H1 (cell line): Measurements from ENCODE around the gene COPS7A. TPM values are rescaled to one million over a fixed set of nuclear protein-coding genes. Genes with fewer than 3 reads are reported as not detected.
A peak's percentile ranks its signal among the peaks of the same experiment; 100 is the strongest.

Source experiments
- CTCF ChIA-PET: fragments of 300-600 bp; sonication (Branson Sonifier 250); formaldehyde crosslinking; loops from one replicate; lab custom pipeline; 2021; ENCODE audit not compliant: partially characterized antibody; lab: Charles Lee
- POLR2A ChIA-PET: fragments of 300-600 bp; sonication (Branson Sonifier 250); formaldehyde crosslinking; loops from one replicate; lab custom pipeline; 2021; ENCODE audit warnings: inconsistent platforms; ENCODE audit not compliant: partially characterized antibody; lab: Charles Lee
- DNase-seq, 2 experiments: peaks; one replicate each; pipeline versions ENCODE4 v3.0.0 to v3.0.0-alpha.2; 2010 to 2022; ENCODE audit warnings: low spot score in 2 of 2, low read depth in 1 of 2, mixed read lengths in 1 of 2
- FAIRE-seq: peaks from 2 replicates; lab custom pipeline; 2011; peaks lifted over from hg19 to GRCh38; lab: Jason Lieb, UNC
- H2AFZ ChIP-seq: 2 replicates; pipeline ENCODE4 v1.8.1; 2012; ENCODE audit warnings: low read length, inconsistent platforms
- H2AK5ac ChIP-seq: 2 replicates; pipeline ENCODE4 v1.6.1; 2013; ENCODE audit warnings: low read depth, low read length
- H2BK120ac ChIP-seq: replicated peaks from 2 replicates; pipeline ENCODE3; 2013; ENCODE audit warnings: low read depth, low read length, inconsistent platforms
- H2BK12ac ChIP-seq: 2 replicates; pipeline ENCODE4 v1.6.1; 2013; ENCODE audit warnings: low read depth, low read length
- H2BK15ac ChIP-seq: 2 replicates; pipeline ENCODE4 v1.6.1; 2013; ENCODE audit warnings: low read length
- H2BK20ac ChIP-seq: 2 replicates; pipeline ENCODE4 v1.6.1; 2013; ENCODE audit warnings: low read length
- H2BK5ac ChIP-seq: 2 replicates; pipeline ENCODE4 v1.6.1; 2013; ENCODE audit warnings: low read depth, low read length
- H3K14ac ChIP-seq: 2 replicates; pipeline ENCODE4 v1.6.1; 2013; ENCODE audit warnings: inconsistent platforms; ENCODE audit not compliant: insufficient read length
- H3K18ac ChIP-seq: 2 replicates; pipeline ENCODE4 v1.6.1; 2013; ENCODE audit warnings: low read length; ENCODE audit errors: extremely low read depth
- H3K23ac ChIP-seq: 2 replicates; pipeline ENCODE4 v1.6.1; 2013; ENCODE audit warnings: inconsistent platforms; ENCODE audit not compliant: insufficient read length
- H3K23me2 ChIP-seq: 2 replicates; pipeline ENCODE4 v1.6.1; 2013; ENCODE audit warnings: low read depth, low read length
- H3K27ac ChIP-seq: 2 replicates; pipeline ENCODE4 v1.6.1; 2011; ENCODE audit warnings: low read depth, low read length, inconsistent platforms
- H3K27me3 ChIP-seq, 4 experiments: replicated peaks in 1 of 4; 1 replicate in 1 of 4; 2 replicates in 3 of 4; pipeline versions ENCODE4 v1.6.1 to v1.8.1; 2011 to 2013; ENCODE audit warnings: low read length in 3 of 4, mild to moderate bottlenecking in 3 of 4, inconsistent platforms in 2 of 4, mixed read lengths in 2 of 4, moderate library complexity in 1 of 4; ENCODE audit not compliant: control insufficient read depth in 3 of 4, insufficient read depth in 3 of 4; ENCODE audit errors: extremely low read depth in 1 of 4
- H3K36me3 ChIP-seq, 4 experiments: 2 replicates each; pipeline versions ENCODE4 v1.6.1 to v1.8.1; 2011 to 2013; ENCODE audit warnings: mild to moderate bottlenecking in 4 of 4, low read length in 3 of 4, moderate library complexity in 2 of 4, control low read depth in 1 of 4, inconsistent platforms in 1 of 4; ENCODE audit not compliant: insufficient read depth in 4 of 4, control insufficient read depth in 2 of 4
- H3K4ac ChIP-seq: replicated peaks from 2 replicates; pipeline ENCODE3; 2013; ENCODE audit warnings: low read length, low read depth, mixed read lengths, inconsistent platforms; ENCODE audit not compliant: insufficient read length
- H3K4me1 ChIP-seq, 4 experiments: replicated peaks in 1 of 4; 1 replicate in 1 of 4; 2 replicates in 3 of 4; pipeline versions ENCODE4 v1.6.1 to v1.8.1; 2011 to 2013; ENCODE audit warnings: low read length in 3 of 4, inconsistent platforms in 2 of 4, mixed read lengths in 1 of 4; ENCODE audit not compliant: insufficient read depth in 4 of 4, control insufficient read depth in 3 of 4
- H3K4me2 ChIP-seq, 2 experiments: 2 replicates each; pipeline versions ENCODE4 v1.6.1 to v1.8.1; 2011 to 2013; ENCODE audit warnings: low read depth in 2 of 2, low read length in 2 of 2, control low read depth in 1 of 2, inconsistent platforms in 1 of 2, mild to moderate bottlenecking in 1 of 2; ENCODE audit not compliant: insufficient read depth in 1 of 2
- H3K4me3 ChIP-seq, 4 experiments: fragments of 200-600, 300-600 bp in 1 of 4; sonication (generic), shearing (Covaris generic), sonication (Bioruptor Twin) in 1 of 4; 2 replicates each; pipeline versions ENCODE4 v1.5.1 to v1.8.1; 2011 to 2016; ENCODE audit warnings: low read length in 4 of 4, low read depth in 3 of 4, control low read depth in 2 of 4, inconsistent platforms in 2 of 4, mild to moderate bottlenecking in 2 of 4, mixed read lengths in 1 of 4, moderate library complexity in 1 of 4; ENCODE audit not compliant: insufficient read depth in 2 of 4; ENCODE audit errors: extremely low read depth in 1 of 4
- H3K56ac ChIP-seq: replicated peaks from 2 replicates; pipeline ENCODE3; 2013; ENCODE audit warnings: low read depth, mild to moderate bottlenecking, mixed read lengths, low read length, inconsistent platforms; ENCODE audit not compliant: insufficient read length
- H3K79me1 ChIP-seq: 2 replicates; pipeline ENCODE4 v1.6.1; 2013; ENCODE audit warnings: low read depth, low read length, control low read depth
- H3K79me2 ChIP-seq, 2 experiments: 2 replicates each; pipeline versions ENCODE4 v1.6.1 to v1.8.1; 2012 to 2013; ENCODE audit warnings: low read length in 2 of 2, mild to moderate bottlenecking in 2 of 2, inconsistent platforms in 1 of 2; ENCODE audit not compliant: insufficient read depth in 2 of 2, control insufficient read depth in 1 of 2
- H3K9ac ChIP-seq, 4 experiments: replicated peaks in 1 of 4; 1 replicate in 1 of 4; 2 replicates in 3 of 4; pipeline versions ENCODE4 v1.6.1 to v1.8.1; 2011 to 2013; ENCODE audit warnings: low read depth in 3 of 4, low read length in 3 of 4, control low read depth in 2 of 4, mild to moderate bottlenecking in 2 of 4, moderate library complexity in 2 of 4, inconsistent platforms in 1 of 4; ENCODE audit errors: extremely low read depth in 1 of 4
- H3K9me3 ChIP-seq, 2 experiments: 2 replicates each; pipeline versions ENCODE4 v1.6.1 to v1.8.1; 2012 to 2013; ENCODE audit warnings: mild to moderate bottlenecking in 2 of 2, moderate library complexity in 2 of 2, control low read depth in 1 of 2, inconsistent platforms in 1 of 2, low read depth in 1 of 2, low read length in 1 of 2, mixed read lengths in 1 of 2; ENCODE audit not compliant: insufficient read depth in 2 of 2
- H4K20me1 ChIP-seq, 2 experiments: replicated peaks in 1 of 2; 2 replicates each; pipeline versions ENCODE3 to v1.8.1; 2011 to 2013; ENCODE audit warnings: inconsistent platforms in 2 of 2, low read length in 2 of 2, mild to moderate bottlenecking in 1 of 2; ENCODE audit not compliant: insufficient read depth in 2 of 2, control insufficient read depth in 1 of 2
- H4K5ac ChIP-seq: 2 replicates; pipeline ENCODE4 v1.6.1; 2013; ENCODE audit warnings: low read length, low read depth, mixed read lengths, inconsistent platforms; ENCODE audit not compliant: insufficient read length
- H4K8ac ChIP-seq: 2 replicates; pipeline ENCODE4 v1.8.0; 2013; ENCODE audit warnings: mild to moderate bottlenecking, moderate library complexity, low read length, inconsistent platforms; ENCODE audit not compliant: insufficient read depth; ENCODE audit errors: extremely low read depth
- H4K91ac ChIP-seq: replicated peaks from 2 replicates; pipeline ENCODE3; 2013; ENCODE audit warnings: low read length, mixed read lengths, inconsistent platforms; ENCODE audit not compliant: insufficient read length
- CBX5 ChIP-seq: fragments of 300-800, 300-1000 bp; sonication (generic); IDR thresholded peaks from 2 replicates; pipeline ENCODE4 v1.7.1; 2016; ENCODE audit warnings: antibody characterized with exemption, low read length, low read depth
- CREB1 ChIP-seq: IDR thresholded peaks from 2 replicates; pipeline ENCODE4 v1.6.1; 2012; ENCODE audit warnings: inconsistent platforms
- EGR1 ChIP-seq: IDR thresholded peaks from 2 replicates; pipeline ENCODE4 v1.6.1; 2011; ENCODE audit warnings: low read depth, low read length, borderline replicate concordance
- GABPA ChIP-seq: IDR thresholded peaks from 2 replicates; pipeline ENCODE4 v1.6.1; 2011; ENCODE audit warnings: mild to moderate bottlenecking, low read length, moderate library complexity, borderline replicate concordance; ENCODE audit not compliant: insufficient read depth
- HDAC2 ChIP-seq, 2 experiments: fragments of 300-600 bp in 1 of 2; sonication (generic) in 1 of 2; IDR thresholded peaks; 2 replicates each; pipeline ENCODE4 v1.6.1; 2011 to 2012; ENCODE audit warnings: low read depth in 2 of 2, low read length in 2 of 2, mild to moderate bottlenecking in 2 of 2, moderate library complexity in 2 of 2, borderline replicate concordance in 1 of 2, inconsistent platforms in 1 of 2
- KDM4A ChIP-seq: IDR thresholded peaks from one replicate; pipeline ENCODE4 v1.7.1; 2012; ENCODE audit warnings: low read depth, mild to moderate bottlenecking, moderate library complexity, low read length, inconsistent platforms; ENCODE audit not compliant: severe bottlenecking
- SIN3A ChIP-seq, 2 experiments: IDR thresholded peaks in 1 of 2; conservative IDR thresholded peaks in 1 of 2; 2 replicates each; pipeline ENCODE4 v1.6.1; 2011 to 2012; ENCODE audit warnings: low read length in 2 of 2, improper control_type of control experiment in 1 of 2, low read depth in 1 of 2, mild to moderate bottlenecking in 1 of 2
- SRF ChIP-seq: IDR thresholded peaks from 2 replicates; pipeline ENCODE4 v1.6.1; 2011; ENCODE audit warnings: mild to moderate bottlenecking, low read depth, low read length, moderate library complexity
- TAF7 ChIP-seq: optimal IDR thresholded peaks from 2 replicates; pipeline ENCODE3; 2011; ENCODE audit warnings: low read depth, mild to moderate bottlenecking, inconsistent platforms, low read length, moderate library complexity, borderline replicate concordance
- YY1 ChIP-seq: IDR thresholded peaks from 2 replicates; pipeline ENCODE4 v1.6.1; 2011; ENCODE audit warnings: low read depth, mild to moderate bottlenecking, low read length
- WGBS, 2 experiments: shearing (Covaris generic) in 1 of 2; methylation state at CpG; one replicate each; pipeline versions ENCODE4 v1.1.6 to v1.1.7; 2013 to 2015; ENCODE audit warnings: low lambda C conversion rate in 2 of 2, mixed read lengths in 2 of 2, inconsistent platforms in 1 of 2, low coverage in 1 of 2, missing lambda C conversion rate in 1 of 2; ENCODE audit not compliant: insufficient replicate concordance in 2 of 2, insufficient coverage in 1 of 2, insufficient read length in 1 of 2; ENCODE audit errors: extremely low coverage in 1 of 2, missing lambda C conversion rate in 1 of 2; 5-methylcytosine and 5-hydroxymethylcytosine counted together
- polyA plus RNA-seq, 7 experiments: library from polyadenylated mRNA; depleted of rRNA in 3 of 7; stranded (reverse) in 5 of 7; unstranded in 2 of 7; fragments of >200 nt in 5 of 7; fragments of 200-250 nt in 2 of 7; gene quantifications; 1 replicate in 5 of 7; 2 replicates in 1 of 7; 4 replicates in 1 of 7; pipeline versions ENCODE4 v1.2.1 to v1.2.3, GENCODE V29; 2011 to 2013; ENCODE audit warnings: missing spikeins in 2 of 7, mixed read lengths in 2 of 7
- total RNA-seq: library from RNA; stranded (reverse); fragmentation: NEBNext Ultra II Directional; extraction: Animal tissue kit (Norgen Biotek cat#: 25700); gene quantifications from 2 replicates; pipeline ENCODE4 v1.2.1, GENCODE V29; 2021

COPS7A gene
- total and polyA plus RNA-seq, 2 of the 8 experiments (the other 6 are each of a cell fraction or from before 2014, with no cell fraction given): 44.5 to 95.9 TPM

- Histone ChIP-seq H4K91ac (peak overlapping the region; percentile 54), H2BK15ac (peak overlapping the region; percentile 73; the same call in 1 of the 2 replicates), H3K23me2 (peaks cover 11% of the 10 kb centered on the region), H3K9ac (peak overlapping the region; percentile 59 to 93 (median 85)), H3K23ac (no peak overlapping the region), H3K14ac (no peak overlapping the region), H3K4ac (peak overlapping the region; percentile 23), H2BK5ac (peak overlapping the region; percentile 94; the same call in 1 of the 2 replicates), H3K4me2 (peak overlapping the region; percentile 98 to 99), H4K20me1 (peaks cover 0 to 3% of the 10 kb centered on the region in 2 experiments), H3K27me3 (no peaks in the 10 kb centered on the region), H3K36me3 (no peaks in the 10 kb centered on the region), H2AK5ac (peak overlapping the region; percentile 68; the same call in 1 of the 2 replicates), H2BK120ac (no peak overlapping the region), H3K4me3 (peak overlapping the region; percentile 78 to 96 (median 88)), H3K79me2 (peaks cover 18 to 51% of the 10 kb centered on the region in 2 experiments), H3K4me1 (peaks cover 0 to 9% (median 7%) of the 10 kb centered on the region in 4 experiments; a peak in 6 of 7 replicates), H4K8ac (0 out of 2 replicates have a peak overlapping the region, but pooled peaks have one; percentile 35), H3K56ac (peak overlapping the region; percentile 92), H3K9me3 (no peaks in the 10 kb centered on the region), H3K18ac (peak overlapping the region; percentile 97; the same call in 1 of the 2 replicates), H2AFZ (no peak overlapping the region), H2BK20ac (no peak overlapping the region), H2BK12ac (peak overlapping the region; percentile 69; the same call in 1 of the 2 replicates), H3K79me1 (peaks cover 16% of the 10 kb centered on the region), H3K27ac (peak overlapping the region; percentile 90), H4K5ac (peak overlapping the region; percentile 16)
- ChIA-PET CTCF (interaction anchor here (0.7 to 7.7 kb wide), 13 partner anchors 10 to 147 kb away, joined by 3 to 55 read pairs (median 5); partner anchors contain the start of genes ACRBP, COPS7A, MLF2 and NOP2), POLR2A (interaction anchor here (0.8 to 6.5 kb wide), 31 partner anchors 8 to 205 kb away, joined by 3 to 72 read pairs (median 6); partner anchors contain the start of genes COPS7A, GAPDH, ING4 and MRPL51)
- TF ChIP-seq YY1 (0 out of 2 replicates have a peak, but pooled peaks have one; percentile 23), CBX5 (no peak), HDAC2 (IDR thresholded peaks at IDR 0.05; ENCODE audit: borderline replicate concordance in 1 of 2, low read depth in 2 of 2, low read length in 2 of 2) (0 out of 4 replicates have a peak, but pooled peaks of 1 of the 2 experiments have one; percentile 39), TAF7 (no peak), SRF (no peak), KDM4A (peak; percentile 51), GABPA (peak; percentile 66; the same call in 1 of the 2 replicates), CREB1 (0 out of 2 replicates have a peak, but pooled peaks have one; percentile 69), EGR1 (no peak; the same call in 1 of the 2 replicates), SIN3A (conservative IDR thresholded peaks at IDR 0.05 in 1 of 2, IDR thresholded peaks at IDR 0.05 in 1 of 2; ENCODE audit: low read depth in 1 of 2, low read length in 2 of 2) (0 out of 4 replicates have a peak, but pooled peaks of 1 of the 2 experiments have one; percentile 11)
- FAIRE-seq: no peak
- 1% methylated on average over 10 of the region's 13 CpGs; no CpG with 5 or more reads in 1 of the 2 experiments for WGBS, 2 experiments
- peak in 1 of 2 experiments; percentile 56 for DNase-seq
Measured at GRCh38 chr12:6688543-6688998, 35.3 kb upstream of the COPS7A start.
